Measurements from ENCODE around the gene RRP9. TPM values are rescaled to one million over a fixed set of nuclear protein-coding genes. Genes with fewer than 3 reads are reported as not detected.

Gene RRP9
- total RNA-seq, 1 donor from 2014 or later, result 15.6 TPM

- no peak for DNase-seq
- peaks cover 38% of the 10 kb centered on the region for H3K4me1 Mint-ChIP-seq (ENCODE audit: low read depth, unreplicated experiment)
Observed at GRCh38 chr3:51966016-51966415, 24.3 kb upstream of the RRP9 start.

GRCh38 chr3:51964521-51964920, 22.8 kb upstream of the RRP9 start:
- peak overlapping the region; percentile 98 for H3K4me3 Mint-ChIP-seq (ENCODE audit: unreplicated experiment)
- TF ChIP-seq CTCF (IDR thresholded peaks at IDR 0.05; ENCODE audit: partially characterized antibody, unreplicated experiment), result no peak
- DNase-seq, result no peak
- peaks cover 49% of the 10 kb centered on the region for H3K9me3 Mint-ChIP-seq (ENCODE audit: unreplicated experiment)
- peaks cover 43% of the 10 kb centered on the region for H3K27me3 Mint-ChIP-seq (ENCODE audit: unreplicated experiment)
- H3K36me3 Mint-ChIP-seq (ENCODE audit: unreplicated experiment), result peaks cover 14% of the 10 kb centered on the region
- H3K4me1 Mint-ChIP-seq (ENCODE audit: low read depth, unreplicated experiment), result peaks cover 37% of the 10 kb centered on the region
- H3K27ac Mint-ChIP-seq (ENCODE audit: unreplicated experiment), result peak overlapping the region; percentile 100

More at GRCh38 chr3:51966016-51966415, 24.3 kb upstream of the RRP9 start:
- H3K27ac Mint-ChIP-seq (ENCODE audit: unreplicated experiment), result peak overlapping the region; percentile 100
- peaks cover 14% of the 10 kb centered on the region for H3K36me3 Mint-ChIP-seq (ENCODE audit: unreplicated experiment)
- peaks cover 48% of the 10 kb centered on the region for H3K9me3 Mint-ChIP-seq (ENCODE audit: unreplicated experiment)
- peaks cover 36% of the 10 kb centered on the region for H3K27me3 Mint-ChIP-seq (ENCODE audit: unreplicated experiment)
- no peak for TF ChIP-seq CTCF (IDR thresholded peaks at IDR 0.05; ENCODE audit: partially characterized antibody, unreplicated experiment)
- H3K4me3 Mint-ChIP-seq (ENCODE audit: unreplicated experiment), result peak overlapping the region; percentile 98

GRCh38 chr3:51963951-51964451, 22.3 kb upstream of the RRP9 start:
- Mint-ChIP-seq H3K27ac (ENCODE audit: unreplicated experiment) (peak overlapping the region; percentile 100), H3K4me3 (ENCODE audit: unreplicated experiment) (peak overlapping the region; percentile 98), H3K4me1 (ENCODE audit: low read depth, unreplicated experiment) (peaks cover 34% of the 10 kb centered on the region), H3K36me3 (ENCODE audit: unreplicated experiment) (peaks cover 11% of the 10 kb centered on the region), H3K9me3 (ENCODE audit: unreplicated experiment) (peaks cover 48% of the 10 kb centered on the region), H3K27me3 (ENCODE audit: unreplicated experiment) (peaks cover 42% of the 10 kb centered on the region)
- DNase-seq, result peak; percentile 77
- no peak for TF ChIP-seq CTCF (IDR thresholded peaks at IDR 0.05; ENCODE audit: partially characterized antibody, unreplicated experiment)

GRCh38 chr3:51962854-51963530, 21.3 kb upstream of the RRP9 start:
- H3K4me3 Mint-ChIP-seq (ENCODE audit: unreplicated experiment), result peak overlapping the region; percentile 98
- H3K27me3 Mint-ChIP-seq (ENCODE audit: unreplicated experiment), result peaks cover 40% of the 10 kb centered on the region
- H3K36me3 Mint-ChIP-seq (ENCODE audit: unreplicated experiment), result peaks cover 9% of the 10 kb centered on the region
- TF ChIP-seq CTCF (IDR thresholded peaks at IDR 0.05; ENCODE audit: partially characterized antibody, unreplicated experiment), result no peak
- H3K4me1 Mint-ChIP-seq (ENCODE audit: low read depth, unreplicated experiment), result peaks cover 30% of the 10 kb centered on the region
- H3K9me3 Mint-ChIP-seq (ENCODE audit: unreplicated experiment), result peaks cover 43% of the 10 kb centered on the region
- H3K27ac Mint-ChIP-seq (ENCODE audit: unreplicated experiment), result peak overlapping the region; percentile 100
- DNase-seq, result no peak

Measured in glutamatergic neuron (in vitro differentiated cells).